Measurements from ENCODE around the gene MECP2.

MECP2 gene

DNA sequence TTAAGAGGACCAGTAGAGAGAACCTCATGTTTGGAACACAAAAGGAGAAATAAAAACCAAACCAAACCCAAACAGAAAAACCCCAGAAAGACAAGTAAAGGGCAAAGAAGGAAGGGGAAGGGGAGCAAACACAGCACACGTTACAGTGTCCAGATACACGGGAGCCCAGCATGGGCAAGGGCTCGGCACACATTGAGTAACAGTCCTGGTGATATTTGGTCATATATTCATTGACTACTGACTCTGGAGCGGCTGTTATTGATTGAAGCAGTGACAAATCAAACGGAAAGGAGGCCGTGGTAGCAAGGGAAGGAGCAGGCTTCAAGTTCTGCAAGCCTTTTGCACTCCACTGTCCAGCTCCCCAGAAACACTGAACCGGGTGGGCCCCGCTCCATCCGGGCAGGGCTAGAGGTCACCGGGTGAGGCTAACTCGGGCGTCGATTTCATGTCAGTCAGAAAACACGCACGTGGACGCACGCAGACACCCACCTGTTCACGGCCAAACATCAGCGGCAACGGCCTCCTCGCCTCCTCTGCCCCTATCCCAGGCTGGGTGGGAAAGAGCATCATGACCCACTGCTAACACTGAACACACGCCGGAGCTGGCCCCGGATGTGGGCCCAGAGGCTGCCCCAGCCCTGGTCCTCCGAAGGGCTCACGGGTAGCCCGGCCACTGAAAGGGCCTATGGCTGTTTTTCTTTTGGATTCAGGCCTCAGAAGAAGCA lies 74.1 kb downstream of the MECP2 start:
- no peak for DNase-seq (ENCODE audit: low read depth)
- no peak overlapping the region for H3K4me3 ChIP-seq (ENCODE audit: low read length)
- no peak for TF ChIP-seq CTCF (conservative IDR thresholded peaks at IDR 0.05; ENCODE audit: low read depth, low read length)

DNA sequence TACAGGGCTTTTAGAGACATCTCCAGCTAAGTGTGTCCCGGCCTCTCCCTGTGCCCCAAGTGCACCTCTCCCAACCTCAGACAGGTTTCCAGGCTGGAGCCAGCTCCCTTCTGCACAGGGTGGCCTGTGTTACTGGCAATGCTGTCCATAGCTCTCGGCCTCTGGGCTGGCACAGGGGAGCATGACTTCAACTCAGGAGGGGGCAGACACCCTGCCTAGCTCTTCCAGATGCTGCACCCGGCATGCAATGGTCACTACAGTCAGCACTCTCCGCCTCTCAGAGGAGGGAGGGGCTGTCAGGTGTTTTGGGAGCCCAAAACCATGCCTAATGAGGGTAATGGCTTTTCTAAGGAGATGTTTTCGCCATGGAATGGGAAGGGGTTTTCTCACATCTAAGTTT lies 75.4 kb downstream of the MECP2 start:
- TF ChIP-seq CTCF (conservative IDR thresholded peaks at IDR 0.05; ENCODE audit: low read depth, low read length), result no peak
- no peak overlapping the region for H3K4me3 ChIP-seq (ENCODE audit: low read length)
- no peak for DNase-seq (ENCODE audit: low read depth)

- no peak for DNase-seq (ENCODE audit: low read depth)
- no peak overlapping the region for H3K4me3 ChIP-seq (ENCODE audit: low read length)
- no peak for TF ChIP-seq CTCF (conservative IDR thresholded peaks at IDR 0.05; ENCODE audit: low read depth, low read length)
Observed at GRCh38 chrX:154021131-154021611, 76.3 kb downstream of the MECP2 start.

GRCh38 chrX:154020536-154021115 lies 76.9 kb downstream of the MECP2 start:
- TF ChIP-seq CTCF (conservative IDR thresholded peaks at IDR 0.05; ENCODE audit: low read depth, low read length), result no peak
- H3K4me3 ChIP-seq (ENCODE audit: low read length), result no peak overlapping the region
- no peak for DNase-seq (ENCODE audit: low read depth)

- H3K4me3 ChIP-seq (ENCODE audit: low read length), result peak within 1 kb of the TSS; percentile 51
- no peak for TF ChIP-seq CTCF (conservative IDR thresholded peaks at IDR 0.05; ENCODE audit: low read depth, low read length)
- no peak for DNase-seq (ENCODE audit: low read depth)
Observed at GRCh38 chrX:154019633-154020528, 77.6 kb downstream of the MECP2 start, which contains the start of gene IRAK1. TSS of gene IRAK1 (minus strand) at chrX:154019902. CDS start at chrX:154019812, 90 bp downstream.

GRCh38 chrX:154019061-154019621 lies 78.4 kb downstream of the MECP2 start:
- no peak for TF ChIP-seq CTCF (conservative IDR thresholded peaks at IDR 0.05; ENCODE audit: low read depth, low read length)

More at GRCh38 chrX:154019061-154019621, 78.4 kb downstream of the MECP2 start:
- no peak for DNase-seq (ENCODE audit: low read depth)
- H3K4me3 ChIP-seq (ENCODE audit: low read length), result peak overlapping the region; percentile 51
